ENCODE measurements around the gene MRPL52. TPM values are rescaled to one million over a fixed set of nuclear protein-coding genes. Genes with fewer than 3 reads are reported as not detected.

MRPL52 gene
- total and polyA plus RNA-seq, 7 donors, result 54.6 to 333 (median 64.3) TPM

DNA sequence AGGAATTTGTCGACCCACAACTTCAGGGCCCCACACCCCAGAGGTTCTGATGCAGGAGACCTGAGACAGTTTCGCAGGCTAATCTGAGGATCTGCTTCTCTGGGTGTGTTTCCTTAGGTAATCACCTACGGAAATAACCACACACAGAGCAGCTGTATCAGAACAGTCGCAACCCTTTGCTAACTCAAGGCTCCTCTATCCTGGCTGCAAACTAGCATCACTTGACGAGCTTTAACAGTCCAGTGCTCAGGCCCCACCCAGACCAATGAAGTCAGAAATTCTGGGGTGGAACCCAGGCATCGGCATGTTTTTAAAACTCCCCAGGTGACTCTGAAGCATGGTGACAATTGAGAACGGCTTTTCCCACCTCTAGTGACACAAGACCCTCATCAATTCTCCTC lies 35.1 kb upstream of the MRPL52 start:
- TF ChIP-seq EP300 (IDR thresholded peaks at IDR 0.05) (no peak), POLR2A (IDR thresholded peaks at IDR 0.05) (no peak), POLR2AphosphoS5 (IDR thresholded peaks at IDR 0.05) (no peak)
- TF ChIP-seq, protein P1, sequence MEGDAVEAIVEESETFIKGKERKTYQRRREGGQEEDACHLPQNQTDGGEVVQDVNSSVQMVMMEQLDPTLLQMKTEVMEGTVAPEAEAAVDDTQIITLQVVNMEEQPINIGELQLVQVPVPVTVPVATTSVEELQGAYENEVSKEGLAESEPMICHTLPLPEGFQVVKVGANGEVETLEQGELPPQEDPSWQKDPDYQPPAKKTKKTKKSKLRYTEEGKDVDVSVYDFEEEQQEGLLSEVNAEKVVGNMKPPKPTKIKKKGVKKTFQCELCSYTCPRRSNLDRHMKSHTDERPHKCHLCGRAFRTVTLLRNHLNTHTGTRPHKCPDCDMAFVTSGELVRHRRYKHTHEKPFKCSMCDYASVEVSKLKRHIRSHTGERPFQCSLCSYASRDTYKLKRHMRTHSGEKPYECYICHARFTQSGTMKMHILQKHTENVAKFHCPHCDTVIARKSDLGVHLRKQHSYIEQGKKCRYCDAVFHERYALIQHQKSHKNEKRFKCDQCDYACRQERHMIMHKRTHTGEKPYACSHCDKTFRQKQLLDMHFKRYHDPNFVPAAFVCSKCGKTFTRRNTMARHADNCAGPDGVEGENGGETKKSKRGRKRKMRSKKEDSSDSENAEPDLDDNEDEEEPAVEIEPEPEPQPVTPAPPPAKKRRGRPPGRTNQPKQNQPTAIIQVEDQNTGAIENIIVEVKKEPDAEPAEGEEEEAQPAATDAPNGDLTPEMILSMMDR (IDR thresholded peaks at IDR 0.05), result no peak
- intact Hi-C loops (cut with DNase I), result no loop called here
- no peak for DNase-seq
- no peaks in the 10 kb centered on the region for H3K36me3 ChIP-seq
- 81 to 82% methylated on average over 7 of the region's 7 CpGs for WGBS, 2 donors
- no peak overlapping the region for H3K4me3 ChIP-seq
- no peaks in the 10 kb centered on the region for H3K27me3 ChIP-seq
- no peaks in the 10 kb centered on the region for H3K4me1 ChIP-seq
- no peak overlapping the region for H3K27ac ChIP-seq
- H3K9me3 ChIP-seq, result no peaks in the 10 kb centered on the region

- intact Hi-C loops (cut with DNase I), result no loop called here
- no peaks in the 10 kb centered on the region for H3K4me1 ChIP-seq
- H3K9me3 ChIP-seq, result no peaks in the 10 kb centered on the region
- H3K27me3 ChIP-seq, result no peaks in the 10 kb centered on the region
- H3K27ac ChIP-seq, result no peak overlapping the region
- H3K4me3 ChIP-seq, result no peak overlapping the region
- WGBS, 2 donors, result 46 to 68% methylated on average over 5 of the region's 5 CpGs
- H3K36me3 ChIP-seq, result no peaks in the 10 kb centered on the region
- DNase-seq, result no peak
- TF ChIP-seq POLR2A (IDR thresholded peaks at IDR 0.05) (no peak), POLR2AphosphoS5 (IDR thresholded peaks at IDR 0.05) (no peak), EP300 (IDR thresholded peaks at IDR 0.05) (no peak)
- TF ChIP-seq, protein P1 (IDR thresholded peaks at IDR 0.05), result no peak
Observed at GRCh38 chr14:22796087-22796707, 33.5 kb upstream of the MRPL52 start.

GRCh38 chr14:22797017-22797917 lies 32.4 kb upstream of the MRPL52 start:
- TF ChIP-seq POLR2AphosphoS5 (IDR thresholded peaks at IDR 0.05), result no peak
- no peak for TF ChIP-seq POLR2A (IDR thresholded peaks at IDR 0.05)
- TF ChIP-seq EP300 (IDR thresholded peaks at IDR 0.05), result no peak
- TF ChIP-seq, protein P1 (IDR thresholded peaks at IDR 0.05), result no peak
- Histone ChIP-seq H3K9me3 (no peaks in the 10 kb centered on the region), H3K27ac (no peak overlapping the region), H3K36me3 (no peaks in the 10 kb centered on the region), H3K4me1 (no peaks in the 10 kb centered on the region), H3K27me3 (no peaks in the 10 kb centered on the region), H3K4me3 (no peak overlapping the region)
- 39 to 54% methylated on average over 5 of the region's 5 CpGs for WGBS, 2 donors
- intact Hi-C loops (cut with DNase I), result no loop called here
- DNase-seq, result no peak

GRCh38 chr14:22798528-22798927 lies 31.2 kb upstream of the MRPL52 start:
- intact Hi-C loops (cut with DNase I), result no loop called here

More at GRCh38 chr14:22798528-22798927, 31.2 kb upstream of the MRPL52 start:
- Histone ChIP-seq H3K9me3 (no peaks in the 10 kb centered on the region), H3K27ac (no peak overlapping the region), H3K36me3 (no peaks in the 10 kb centered on the region), H3K4me1 (no peaks in the 10 kb centered on the region), H3K27me3 (no peaks in the 10 kb centered on the region), H3K4me3 (no peak overlapping the region)
- no peak for DNase-seq
- TF ChIP-seq, protein P1 (IDR thresholded peaks at IDR 0.05), result no peak
- TF ChIP-seq EP300 (IDR thresholded peaks at IDR 0.05) (no peak), POLR2A (IDR thresholded peaks at IDR 0.05) (no peak), POLR2AphosphoS5 (IDR thresholded peaks at IDR 0.05) (no peak)
- 57 to 68% methylated on average over 2 of the region's 2 CpGs for WGBS, 2 donors
